Fibroblast of gingiva (primary cell): ENCODE measurements around the gene SLC16A7.

Experiments used
- DNase-seq: peaks from one replicate; pipeline ENCODE4 v3.0.0-alpha.2; 2011; ENCODE audit warnings: low read depth

Gene SLC16A7

DNA sequence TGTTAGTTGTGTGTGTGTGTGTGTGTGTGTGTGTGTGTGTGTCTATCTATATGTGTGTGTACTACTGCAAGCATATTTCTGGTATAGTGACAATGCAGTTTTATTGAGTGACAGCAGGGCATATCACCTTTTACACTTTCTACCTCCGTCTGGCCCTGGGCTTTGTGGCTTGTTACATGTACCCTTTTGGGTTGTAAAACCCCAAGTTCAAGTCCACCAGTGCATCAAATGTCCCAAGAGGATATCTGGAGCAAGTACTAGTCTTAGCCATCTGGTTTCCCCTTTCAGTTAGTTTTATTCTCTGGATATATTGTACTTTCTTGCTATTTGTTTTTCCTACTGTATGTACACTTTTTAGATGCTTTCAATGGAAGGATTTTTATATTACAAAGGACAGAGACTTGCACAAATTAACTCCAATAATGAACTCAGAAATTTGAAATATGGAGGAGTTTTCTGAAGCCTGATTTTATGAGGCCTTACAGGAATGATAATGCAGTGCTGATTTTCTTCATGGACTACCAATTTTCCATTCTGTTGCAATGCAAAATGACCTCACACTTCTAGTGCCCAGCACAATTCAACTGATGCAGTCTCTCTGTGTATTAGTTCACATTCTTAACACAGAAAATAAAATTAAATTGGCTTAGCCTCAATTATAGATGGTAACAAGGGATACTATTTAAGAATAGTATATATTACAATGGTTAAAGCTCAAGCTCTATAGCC is 29.1 kb downstream of the SLC16A7 start:
- DNase-seq: no peak

DNA sequence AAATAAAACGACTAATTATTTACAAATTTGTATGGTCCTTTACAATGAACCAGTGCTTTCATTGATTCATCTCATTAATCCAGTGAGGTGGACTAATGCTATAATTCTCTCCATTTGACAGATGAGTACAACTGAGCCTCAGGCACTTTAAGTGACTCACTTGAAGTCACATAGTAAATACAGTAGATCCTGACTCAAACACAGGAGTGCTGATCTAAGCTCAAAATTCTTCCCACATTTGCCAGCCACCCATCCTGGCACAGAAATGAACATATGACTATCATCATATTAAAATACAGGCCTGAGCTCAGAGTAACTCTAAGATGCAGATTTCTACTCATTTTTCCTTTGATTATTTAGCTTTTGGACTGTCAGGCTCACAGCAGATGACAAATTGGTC is 30.6 kb downstream of the SLC16A7 start:
- DNase-seq: peak; percentile 30

DNA sequence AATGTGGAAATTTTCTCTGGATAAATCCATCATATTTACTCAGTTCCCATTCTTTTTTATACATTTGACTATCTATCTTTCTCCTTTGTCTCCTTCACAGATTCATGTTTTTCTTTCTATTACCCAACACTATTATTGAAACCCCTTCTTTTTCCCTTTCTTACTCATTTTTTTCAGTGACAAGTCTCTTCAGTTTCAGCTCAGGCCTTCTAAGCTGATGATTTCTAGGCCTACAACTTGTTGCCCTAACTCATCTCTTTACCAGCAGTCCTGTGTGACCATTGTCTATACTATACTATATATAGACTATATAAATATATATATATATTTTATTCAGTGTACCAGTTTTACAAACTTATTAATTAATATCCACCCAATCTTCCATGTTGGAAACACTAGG is 31.8 kb downstream of the SLC16A7 start:
- DNase-seq: no peak

DNA sequence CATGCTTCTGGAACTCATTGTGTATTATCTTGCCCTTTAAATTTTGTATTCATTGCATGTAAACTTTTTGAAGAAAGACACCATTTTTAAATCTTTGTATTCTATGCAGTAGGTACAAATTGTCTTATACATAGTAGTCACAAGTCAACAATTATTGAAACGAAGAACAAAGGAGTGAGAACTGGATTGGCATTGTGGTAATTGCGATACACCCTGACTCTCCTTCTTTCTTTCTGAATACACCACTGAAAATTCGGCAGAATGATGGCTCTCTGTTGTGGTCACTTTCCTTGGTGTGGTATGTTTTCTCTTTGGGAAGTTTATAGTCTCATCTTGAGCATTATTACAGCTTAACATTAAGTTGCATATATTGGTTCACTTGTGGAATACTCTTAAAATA is 34.1 kb downstream of the SLC16A7 start:
- DNase-seq: no peak

DNA sequence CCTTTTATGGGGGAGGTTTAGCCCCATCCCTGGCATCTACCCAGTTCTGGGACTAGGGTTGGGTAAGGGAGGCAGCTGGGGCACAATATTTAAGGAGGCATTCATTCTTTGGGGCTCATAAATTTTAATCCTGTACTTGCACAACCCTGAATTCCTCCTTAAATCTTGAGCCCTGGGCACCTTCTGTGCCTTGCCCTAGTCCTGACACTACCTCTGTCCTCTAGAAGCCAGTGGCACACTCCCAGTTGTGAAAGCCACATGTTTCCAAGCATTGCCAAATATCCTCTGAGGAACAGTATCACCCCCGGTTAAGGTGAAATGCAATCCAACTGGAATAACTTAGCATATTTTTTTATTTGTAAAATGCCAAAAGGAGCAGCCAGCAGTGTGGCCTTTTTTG is 36.6 kb downstream of the SLC16A7 start:
- peak; percentile 77 for DNase-seq

DNA sequence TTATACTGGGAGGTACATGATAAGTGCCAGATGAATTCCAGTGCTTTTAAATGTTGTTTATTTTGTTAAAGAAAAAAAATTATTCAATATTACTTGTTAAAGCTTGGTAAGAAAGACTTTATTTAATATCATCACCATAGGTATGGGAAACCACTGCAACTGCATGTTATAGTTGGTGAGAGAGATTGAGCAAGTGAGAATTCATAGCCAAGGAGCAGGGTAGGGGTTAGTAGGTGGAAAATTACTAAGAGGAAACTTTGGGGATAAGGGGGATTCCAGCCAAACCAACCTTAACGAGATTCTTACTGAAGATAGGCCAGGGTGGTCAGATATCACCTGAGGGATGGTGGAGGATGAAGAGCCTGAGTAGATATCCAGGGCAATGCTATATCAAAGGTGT is 38.4 kb downstream of the SLC16A7 start:
- DNase-seq: no peak

DNA sequence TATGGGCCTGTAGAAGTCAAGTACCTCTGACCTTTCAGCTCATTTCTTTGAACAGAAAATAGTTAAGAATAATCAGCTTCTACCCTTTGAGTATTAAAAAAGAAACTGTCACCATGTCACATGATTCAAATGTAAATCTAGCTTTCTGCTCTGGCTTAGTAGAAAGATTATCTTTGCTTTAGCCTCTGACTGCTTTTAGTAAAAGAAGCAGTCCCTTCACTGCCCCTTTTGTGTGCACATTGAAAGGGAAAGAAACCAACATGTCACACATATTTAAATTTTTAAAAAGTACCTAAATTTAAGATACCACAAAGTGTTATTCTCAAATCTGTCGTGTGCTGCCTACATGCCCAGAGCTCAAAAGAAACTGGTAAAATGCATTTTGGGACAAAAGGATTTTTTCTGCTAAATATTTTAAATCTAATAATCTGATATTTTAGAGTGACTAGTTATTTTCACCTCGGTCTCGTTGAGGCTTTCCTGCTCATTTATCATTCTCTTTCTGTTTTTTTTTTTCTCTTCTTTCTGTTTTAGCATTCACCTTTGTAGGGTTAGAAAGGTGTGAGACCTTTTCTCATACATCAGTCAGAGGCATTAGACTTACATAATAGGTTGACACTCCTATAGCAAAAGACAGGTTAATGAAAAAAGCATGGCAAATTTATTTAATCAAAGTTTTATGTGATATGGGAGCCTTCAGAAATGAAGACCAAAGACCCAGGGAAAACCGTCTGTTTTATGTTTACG is 41.3 kb downstream of the SLC16A7 start:
- DNase-seq: no peak

DNA sequence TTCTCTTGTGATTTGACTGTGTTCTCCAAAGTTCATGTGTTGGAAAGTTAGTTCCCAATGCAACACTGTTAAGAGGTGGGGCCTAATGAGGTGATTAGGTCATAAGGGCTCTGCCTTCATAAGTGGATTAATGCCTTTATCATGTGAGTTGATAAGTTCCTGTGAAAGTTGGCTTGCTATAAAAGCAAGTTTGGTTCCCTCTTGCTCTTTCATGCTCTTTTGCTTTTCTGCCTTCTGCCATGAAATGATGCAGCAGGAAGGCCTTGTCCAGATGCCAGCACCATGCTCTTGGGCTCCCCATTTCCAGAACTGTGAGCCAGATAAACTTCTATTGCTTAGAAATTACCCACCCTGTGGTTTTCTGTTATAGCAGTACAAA is 41.9 kb downstream of the SLC16A7 start:
- DNase-seq: no peak

DNA sequence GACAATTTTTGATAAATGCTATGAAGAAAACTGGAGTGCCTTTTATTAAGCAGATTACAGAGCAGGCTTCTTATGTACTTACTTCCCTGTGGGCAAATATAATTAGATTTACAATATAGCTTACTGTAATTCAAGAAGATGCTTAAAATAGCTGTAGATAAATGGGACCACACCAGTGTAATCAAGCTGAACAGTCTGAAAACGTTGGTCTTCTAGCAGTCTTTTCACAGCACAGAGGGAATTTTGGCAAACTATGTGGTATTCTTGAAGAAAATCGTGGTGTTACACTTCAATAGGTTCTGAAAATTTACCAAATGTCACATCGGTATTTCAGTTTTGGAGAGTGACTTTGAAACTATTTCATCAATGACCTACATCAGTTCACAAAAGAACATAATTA is 47.7 kb downstream of the SLC16A7 start:
- DNase-seq: no peak

DNA sequence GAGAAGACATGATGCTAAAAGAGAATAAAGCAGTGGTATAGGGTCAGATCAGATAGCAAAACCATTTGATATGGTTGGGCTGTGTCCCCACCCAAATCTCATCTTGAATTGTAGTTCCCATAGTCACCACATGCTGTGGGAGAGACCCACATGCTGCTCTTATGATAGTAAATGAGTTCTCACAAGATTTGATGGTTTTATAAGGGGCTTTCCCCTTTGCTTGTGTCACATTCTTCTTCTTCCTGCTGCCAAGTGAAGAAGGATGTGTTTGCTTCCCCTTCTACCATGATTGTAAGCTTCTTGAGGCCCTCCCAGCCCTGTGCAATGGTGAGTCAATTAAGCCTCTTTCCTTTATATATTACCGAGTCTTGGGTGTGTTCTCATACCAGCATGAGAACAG is 49.4 kb downstream of the SLC16A7 start:
- DNase-seq: no peak

DNA sequence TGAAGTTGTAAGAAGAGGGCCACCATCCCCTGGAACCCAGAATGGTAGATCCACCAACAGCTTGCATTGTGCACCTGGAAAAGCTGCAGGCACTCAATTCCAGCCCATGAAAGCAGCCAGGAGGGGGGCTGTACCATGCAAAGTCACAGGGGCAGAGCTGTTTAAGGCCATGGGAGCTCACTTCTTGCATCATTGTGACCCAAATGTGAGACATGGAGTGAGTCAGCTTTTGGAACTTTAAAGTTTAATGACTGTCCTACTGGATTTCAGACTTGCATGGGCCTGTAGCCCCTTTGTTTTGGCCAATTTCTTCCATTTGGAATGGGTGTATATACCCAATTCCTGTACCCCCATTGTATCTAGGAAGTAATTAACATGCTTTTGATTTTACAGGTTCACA is 50.8 kb downstream of the SLC16A7 start:
- DNase-seq: no peak

DNA sequence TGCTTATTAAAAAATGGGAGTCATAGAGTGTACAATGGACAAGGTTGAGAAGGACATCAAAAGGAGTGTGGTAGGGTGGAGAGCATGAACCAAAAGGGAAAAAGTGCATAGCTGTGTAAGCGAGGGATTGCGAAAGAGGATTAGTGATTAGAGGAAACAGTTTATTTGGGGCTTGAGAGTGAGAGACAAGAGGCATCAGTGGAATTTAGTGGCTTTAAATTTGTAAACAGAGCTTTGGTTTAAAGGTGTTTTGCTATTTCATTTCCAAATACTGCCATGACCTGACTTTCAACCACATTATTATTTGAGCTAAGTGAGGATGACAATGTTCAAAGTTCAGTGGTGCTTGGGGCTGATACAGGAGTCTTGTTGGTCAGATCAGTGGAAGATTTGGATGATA is 53.4 kb downstream of the SLC16A7 start:
- DNase-seq: no peak

DNA sequence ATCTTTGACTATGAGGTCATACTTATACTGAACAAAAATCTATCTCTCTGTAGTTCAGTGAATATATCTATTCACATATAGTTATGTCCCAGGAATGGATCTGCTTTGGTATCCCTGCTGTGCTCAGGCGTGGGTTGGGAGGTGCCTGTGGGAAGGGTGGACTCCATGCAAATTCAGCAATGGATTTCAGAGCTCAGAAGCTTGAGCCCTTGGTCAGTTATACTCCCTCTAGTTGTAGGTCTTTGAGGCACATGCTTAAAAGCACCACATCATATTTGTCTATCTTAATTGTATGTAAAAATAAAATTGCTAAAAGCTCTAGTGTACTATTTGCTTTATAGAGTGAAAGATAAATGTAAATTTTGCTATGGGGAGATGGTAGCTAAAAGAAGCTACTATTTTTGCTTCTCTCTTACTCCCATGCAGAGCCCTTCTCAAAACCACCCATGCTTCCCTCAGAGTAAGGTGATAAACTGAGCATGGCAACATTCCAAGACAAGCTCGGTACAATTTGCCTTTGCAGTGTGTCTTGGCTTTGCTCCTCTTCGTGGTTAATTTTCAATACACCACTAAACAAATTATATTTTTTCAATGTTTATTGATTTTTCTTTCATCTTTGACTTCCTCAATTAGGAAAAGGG is 54.9 kb downstream of the SLC16A7 start:
- no peak for DNase-seq

DNA sequence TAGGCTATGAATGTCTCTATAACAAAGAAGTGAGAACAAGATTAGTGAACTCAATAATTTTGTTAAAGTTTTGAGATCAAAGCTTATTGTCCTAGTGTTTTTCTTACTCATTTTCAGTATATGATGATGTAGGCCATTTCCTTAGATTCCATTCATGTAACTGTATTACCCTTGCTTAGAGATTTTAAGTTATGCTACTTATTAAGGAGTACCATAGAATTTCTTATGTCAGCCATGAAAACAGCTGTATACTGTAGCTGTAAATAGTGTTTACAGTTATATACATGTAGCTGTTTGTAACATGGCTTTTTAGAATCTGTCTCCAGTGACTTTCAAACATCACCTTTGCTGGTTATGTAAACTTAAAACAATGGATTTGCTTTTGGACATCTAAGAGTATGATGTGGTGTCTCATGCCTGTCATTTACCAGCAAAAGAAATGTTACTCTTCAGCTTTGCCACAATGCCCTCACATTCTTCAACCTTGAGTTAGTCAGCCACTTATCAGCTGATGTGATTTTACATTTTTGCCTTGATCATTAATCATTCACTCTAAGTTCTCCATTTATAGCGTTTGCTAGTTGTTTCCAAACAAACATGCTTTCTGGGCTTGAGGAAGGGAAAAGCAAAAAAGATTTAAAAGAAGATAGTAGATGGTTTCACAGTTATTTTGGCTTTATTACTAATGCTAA is 55.5 kb downstream of the SLC16A7 start:
- no peak for DNase-seq

DNA sequence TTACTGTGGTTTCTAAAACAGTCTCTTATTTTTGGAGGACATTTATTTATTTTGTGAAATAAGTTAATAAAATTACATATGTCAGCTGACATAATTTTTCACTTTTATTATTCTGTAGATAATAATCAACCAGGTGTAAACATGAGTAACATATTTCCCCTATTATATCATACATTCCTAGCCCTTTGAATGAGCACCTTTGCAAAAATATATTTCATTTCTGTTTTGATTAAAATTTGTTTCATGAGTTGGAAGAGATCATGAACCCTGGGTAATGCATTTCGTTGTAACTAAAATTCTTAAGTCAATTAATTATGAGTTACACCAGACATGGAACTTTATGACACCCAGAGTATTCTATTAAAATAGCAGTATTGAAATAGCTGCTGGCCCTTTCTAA is 56.3 kb downstream of the SLC16A7 start:
- DNase-seq: no peak

DNA sequence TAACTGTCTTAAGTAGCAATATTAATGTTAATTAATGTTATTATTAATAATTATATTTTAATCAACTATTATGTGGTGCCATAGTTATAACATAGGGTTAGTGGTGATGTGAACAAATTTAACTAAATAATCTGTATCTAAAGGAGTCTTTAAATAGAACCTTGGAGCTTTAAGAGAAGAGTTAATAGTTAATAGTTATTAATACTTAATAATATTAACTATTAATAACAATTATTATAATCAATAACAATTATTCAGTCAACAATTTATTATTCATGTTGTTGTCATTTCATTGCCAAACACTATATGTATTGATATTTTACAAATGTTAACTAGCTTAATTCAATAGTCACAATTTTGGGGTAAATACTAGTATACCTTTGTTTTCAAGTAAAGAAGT is 58.2 kb downstream of the SLC16A7 start:
- DNase-seq: no peak

DNA sequence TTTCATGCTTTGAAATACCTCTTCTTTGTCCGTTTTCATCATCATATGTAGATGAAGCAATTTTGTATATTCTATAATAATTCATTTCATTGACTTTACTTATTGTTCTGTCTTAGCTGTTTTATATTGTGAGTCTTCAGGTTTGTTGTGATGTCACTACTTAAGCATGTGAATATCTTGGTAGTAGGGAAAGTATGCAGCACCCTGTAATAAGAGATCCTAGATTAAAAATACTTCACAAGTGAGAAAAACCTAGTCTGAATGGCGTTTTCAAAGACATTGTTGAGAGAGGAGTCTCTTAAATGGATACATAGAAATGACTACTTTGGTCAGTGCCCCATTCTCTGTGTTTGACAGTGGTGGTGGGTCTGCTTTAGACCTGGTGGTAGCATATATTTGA is 61.4 kb downstream of the SLC16A7 start:
- no peak for DNase-seq

DNA sequence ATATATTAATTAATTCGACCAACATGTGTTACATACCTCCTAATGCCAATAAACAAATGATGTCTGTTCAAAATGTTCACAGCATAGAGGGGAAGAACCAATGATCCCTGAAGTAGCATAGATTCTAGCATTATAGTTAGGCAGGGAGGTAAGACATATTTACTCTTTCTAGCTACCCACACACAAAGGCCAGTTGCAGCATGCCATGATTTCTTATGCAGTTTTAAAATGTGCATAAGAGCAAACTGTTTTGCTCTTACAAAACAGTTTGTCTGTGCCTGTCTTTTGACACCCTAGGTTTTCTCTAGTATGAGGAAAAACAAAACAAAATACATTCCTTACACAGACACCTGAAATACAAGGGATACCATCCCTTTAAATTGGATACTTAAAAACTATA is 61.9 kb downstream of the SLC16A7 start:
- no peak for DNase-seq

DNA sequence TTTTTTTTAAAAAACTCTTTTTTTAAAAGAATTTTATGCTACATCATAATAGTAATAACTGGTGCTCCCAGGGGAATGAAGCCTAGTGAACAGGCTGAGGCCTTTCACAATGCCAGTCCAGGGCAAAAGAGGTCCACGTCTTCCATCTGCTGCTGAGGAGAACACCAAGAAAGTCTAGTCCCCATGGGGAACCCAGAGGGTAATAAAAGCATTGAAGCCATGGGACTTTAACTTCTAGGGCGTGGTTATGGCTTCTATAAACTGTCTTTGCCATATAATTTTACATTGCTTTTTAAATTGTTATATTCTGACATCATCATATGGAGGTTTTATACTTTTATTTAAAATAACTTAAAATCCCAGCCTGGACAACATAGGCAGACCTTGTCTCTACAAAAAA is 64.3 kb downstream of the SLC16A7 start:
- peak; percentile 33 for DNase-seq

DNA sequence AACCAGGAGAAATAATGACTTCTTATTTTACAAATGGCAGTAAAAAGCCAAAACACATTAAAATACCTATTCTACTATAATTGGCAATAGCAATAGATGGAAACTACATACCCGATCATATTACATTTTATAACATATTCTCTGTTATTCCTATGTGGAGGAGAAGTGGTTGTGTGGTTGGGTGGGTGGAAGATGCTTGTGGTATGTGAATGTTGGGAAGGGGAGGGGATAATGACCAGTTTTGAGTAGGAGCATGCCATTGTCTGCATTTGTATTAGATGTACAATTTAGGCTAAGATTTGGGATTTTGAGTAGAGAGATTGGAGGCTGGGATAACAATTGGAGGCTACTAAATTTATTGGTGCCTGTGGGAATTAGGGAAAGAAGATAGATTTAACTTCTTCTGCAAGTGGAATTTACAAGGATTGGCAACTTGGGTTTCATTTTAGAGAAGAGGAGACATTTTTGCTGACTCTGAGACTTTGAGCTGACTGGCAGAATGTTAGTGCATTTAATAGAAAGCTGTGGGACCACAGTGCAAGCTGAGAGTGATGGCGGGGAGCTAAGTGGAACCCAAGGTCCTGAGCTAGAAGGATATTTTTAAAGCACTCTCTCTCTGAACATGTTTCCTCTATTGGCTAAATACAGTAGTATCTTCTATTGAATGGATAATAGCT is 65.2 kb downstream of the SLC16A7 start:
- no peak for DNase-seq

DNA sequence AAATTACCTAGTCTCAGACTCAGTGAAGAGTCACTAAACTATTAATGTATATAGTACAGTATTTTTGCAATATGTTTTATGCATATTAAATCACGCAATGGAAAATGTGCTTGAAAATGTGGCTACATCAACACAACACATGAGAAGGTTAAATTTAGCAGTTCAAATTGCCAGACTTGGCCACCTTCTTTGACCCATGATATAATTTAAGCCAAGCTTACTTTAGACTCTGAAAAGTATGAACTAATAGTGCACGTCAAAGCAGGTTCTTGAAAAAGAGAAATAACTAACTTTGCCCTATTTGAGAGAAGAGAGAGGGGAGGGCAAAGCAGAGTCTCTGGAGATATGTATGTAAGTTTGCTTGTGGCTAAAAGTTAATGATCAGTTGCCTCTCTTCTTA is 68.7 kb downstream of the SLC16A7 start:
- no peak for DNase-seq

DNA sequence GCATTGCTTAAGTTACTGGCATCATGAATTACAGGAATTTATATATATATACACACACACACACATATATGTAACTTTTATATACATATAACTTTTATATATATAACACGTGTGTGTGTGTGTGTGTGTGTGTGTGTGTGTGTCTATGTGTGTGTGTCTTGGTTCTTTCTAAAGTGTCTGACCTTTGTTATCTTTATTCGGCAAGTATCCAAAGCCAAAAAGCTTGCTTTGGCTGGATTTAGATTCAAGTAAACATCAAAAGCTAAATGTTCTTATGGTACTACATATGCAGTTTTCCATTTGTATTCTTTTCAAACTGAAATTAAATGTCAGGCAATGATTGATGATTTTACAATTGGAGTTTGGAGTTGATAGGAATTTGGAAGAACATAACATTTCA is 69.9 kb downstream of the SLC16A7 start:
- no peak for DNase-seq
